GM12878 (cell line): ENCODE data around the gene CHRM1. TPM values are rescaled to one million over a fixed set of nuclear protein-coding genes. Genes with fewer than 3 reads are reported as not detected.

ENCODE experiments used
- ATAC-seq: fragments of 200-7000 bp; cut with Tn5 transposase; 3 replicates; pipeline ENCODE4 v1.9.1; 2020; ENCODE audit warnings: mild to moderate bottlenecking, moderate library complexity
- BruUV-seq: library from RNA; stranded (reverse); fragments of 400-500 nt; replicated peaks from 2 replicates; lab custom pipeline; 2021; lab: Mats Ljungman, UMichigan
- CTCF ChIA-PET: fragments of 300-600 bp; sonication (Branson Sonifier 250); formaldehyde crosslinking; extraction: SDS; loops from one replicate; lab custom pipeline; 2021; ENCODE audit warnings: inconsistent platforms; lab: Yijun Ruan, JAX
- POLR2A ChIA-PET: fragments of 350-600 bp; formaldehyde crosslinking; extraction: SDS; loops from one replicate; lab custom pipeline; 2021; ENCODE audit warnings: inconsistent platforms; lab: Charles Lee
- RAD21 ChIA-PET: fragments of 300-600 bp; sonication (Branson Sonifier 250); formaldehyde crosslinking; loops from one replicate; lab custom pipeline; 2023; ENCODE audit warnings: antibody characterized with exemption; ENCODE audit not compliant: unreplicated experiment; lab: Charles Lee
- SMC1A ChIA-PET: fragments of 300-600 bp; sonication (Branson Sonifier 250); formaldehyde crosslinking; loops from one replicate; lab custom pipeline; 2023; ENCODE audit not compliant: unreplicated experiment, uncharacterized antibody; lab: Charles Lee
- DNase-seq: peaks from one replicate; pipeline ENCODE4 v3.0.0-alpha.2; 2011; ENCODE audit warnings: low read depth, low spot score
- FAIRE-seq: peaks from 3 replicates; lab custom pipeline; 2011; peaks lifted over from hg19 to GRCh38; lab: Jason Lieb, UNC
- H2AFZ ChIP-seq: 2 replicates; pipeline ENCODE4 v1.6.0; 2011; ENCODE audit warnings: low read depth, low read length, control low read depth; ENCODE audit not compliant: control insufficient read depth
- H3K27ac ChIP-seq: 2 replicates; pipeline ENCODE4 v1.5.1; 2011; ENCODE audit warnings: control low read depth; ENCODE audit not compliant: control insufficient read depth, insufficient read depth
- H3K27me3 ChIP-seq, 2 experiments: replicated peaks in 1 of 2; 2 replicates each; pipeline versions ENCODE4 v1.6.0 to v1.6.1; 2011; ENCODE audit warnings: low read length in 1 of 2; ENCODE audit not compliant: control insufficient read depth in 2 of 2, insufficient read depth in 2 of 2
- H3K36me3 ChIP-seq, 2 experiments: 2 replicates each; pipeline ENCODE4 v1.5.1; 2011; ENCODE audit warnings: low read length in 1 of 2; ENCODE audit not compliant: control insufficient read depth in 2 of 2, insufficient read depth in 2 of 2
- H3K4me1 ChIP-seq: 2 replicates; pipeline ENCODE4 v1.6.1; 2011; ENCODE audit warnings: mild to moderate bottlenecking, low read length, moderate library complexity, mixed read lengths; ENCODE audit not compliant: control insufficient read depth, insufficient read depth
- H3K4me2 ChIP-seq: 2 replicates; pipeline ENCODE4 v1.6.0; 2011; ENCODE audit warnings: control low read depth; ENCODE audit not compliant: control insufficient read depth, insufficient read depth
- H3K4me3 ChIP-seq: fragments of 200-600 bp; sonication (generic); 2 replicates; pipeline ENCODE4 v1.5.1; 2016
- H3K79me2 ChIP-seq: 2 replicates; pipeline ENCODE4 v1.6.0; 2011; ENCODE audit warnings: low read length; ENCODE audit not compliant: control insufficient read depth, insufficient read depth
- H3K9ac ChIP-seq: 2 replicates; pipeline ENCODE4 v1.8.0; 2011; ENCODE audit warnings: low read length, control low read depth, mixed read lengths; ENCODE audit not compliant: control insufficient read depth, insufficient read depth
- H3K9me3 ChIP-seq: replicated peaks from 3 replicates; pipeline ENCODE4 v1.5.1; 2011; ENCODE audit warnings: mild to moderate bottlenecking, low read length; ENCODE audit not compliant: control insufficient read depth, insufficient read depth
- H4K20me1 ChIP-seq: 2 replicates; pipeline ENCODE4 v1.6.0; 2011; ENCODE audit not compliant: control insufficient read depth, insufficient read depth
- CHD2 ChIP-seq: IDR thresholded peaks from 2 replicates; pipeline ENCODE4 v1.6.1; 2011; ENCODE audit warnings: low read depth, low read length, improper control_type of control experiment, borderline replicate concordance
- DPF2 ChIP-seq: fragments of 450-650 bp; IDR thresholded peaks from 2 replicates; pipeline ENCODE4 v1.6.1; 2017; ENCODE audit warnings: mild to moderate bottlenecking
- NR2C2 ChIP-seq: IDR thresholded peaks from 2 replicates; pipeline ENCODE4 v1.6.1; 2011; ENCODE audit warnings: borderline replicate concordance, low read depth; ENCODE audit not compliant: control insufficient read depth, insufficient read length
- PAX5 ChIP-seq: IDR thresholded peaks from 2 replicates; pipeline ENCODE4 v1.6.1; 2011; ENCODE audit warnings: low read depth, low read length, borderline replicate concordance
- RAD51 ChIP-seq: fragments of 450-650 bp; IDR thresholded peaks from 2 replicates; pipeline ENCODE4 v1.6.1; 2016; ENCODE audit warnings: moderate library complexity, mild to moderate bottlenecking, inconsistent platforms
- RELA ChIP-seq: fragments of 450-650 bp; IDR thresholded peaks from 2 replicates; pipeline ENCODE4 v1.8.0; 2014; ENCODE audit warnings: borderline replicate concordance; ENCODE audit not compliant: partially characterized antibody
- STAT1 ChIP-seq: fragments of 450-650 bp; conservative IDR thresholded peaks from 2 replicates; pipeline ENCODE4 v1.6.1; 2014; ENCODE audit warnings: antibody characterized with exemption, mild to moderate bottlenecking
- SUZ12 ChIP-seq: fragments of 200-600 bp; sonication (generic); IDR thresholded peaks from one replicate; pipeline ENCODE4 v1.6.1; 2018; ENCODE audit warnings: antibody characterized with exemption, mild to moderate bottlenecking; ENCODE audit not compliant: unreplicated experiment
- USF2 ChIP-seq: IDR thresholded peaks from 2 replicates; pipeline ENCODE4 v1.6.1; 2011; ENCODE audit warnings: low read depth, low read length, improper control_type of control experiment, borderline replicate concordance
- ZBTB40 ChIP-seq: fragments of 450-650 bp; IDR thresholded peaks from 2 replicates; pipeline ENCODE4 v1.6.1; 2016; ENCODE audit warnings: mild to moderate bottlenecking, moderate library complexity, borderline replicate concordance
- ZNF384 ChIP-seq: IDR thresholded peaks from 2 replicates; pipeline ENCODE4 v1.6.1; 2012; ENCODE audit warnings: low read depth, mild to moderate bottlenecking, low read length, improper control_type of control experiment, borderline replicate concordance
- WGBS: methylation state at CpG from one replicate; pipeline ENCODE4 v1.1.6; 2016; ENCODE audit warnings: low lambda C conversion rate; ENCODE audit not compliant: insufficient replicate concordance, insufficient coverage; ENCODE audit errors: missing lambda C conversion rate; 5-methylcytosine and 5-hydroxymethylcytosine counted together
- in situ Hi-C: fragments of 300-500 bp; cut with MboI; formaldehyde crosslinking; loops from 9 replicates; pipeline ENCODE4 v1.14.3; 2018; ENCODE audit warnings: mixed read lengths
- intact Hi-C: fragments of 100-400 bp; cut with micrococcal nuclease; formaldehyde crosslinking; loops from one replicate; pipeline ENCODE4 v1.14.2; 2022; ENCODE audit not compliant: unreplicated experiment
- polyA plus RNA-seq, 11 experiments: library from polyadenylated mRNA; depleted of rRNA in 4 of 11; unstranded in 6 of 11; stranded (reverse) in 5 of 11; fragments of >200 nt; fragmentation: Nextera tagmentation in 4 of 11; fragmentation: Illumina TruSeq in 1 of 11; extraction: Ambion mirVana in 4 of 11; extraction: Trizol in 1 of 11; gene quantifications; 1 replicate in 1 of 11; 2 replicates in 10 of 11; pipeline versions ENCODE4 v1.2.1 to v1.2.3, GENCODE V29; 2011 to 2016; ENCODE audit warnings: inconsistent platforms in 2 of 11, missing spikeins in 2 of 11, low read depth in 1 of 11
- total RNA-seq, 4 experiments: library from RNA; depleted of rRNA in 3 of 4; stranded (reverse); fragments of >200 nt in 3 of 4; fragmentation: Illumina TruSeq in 1 of 4; extraction: Trizol in 1 of 4; gene quantifications; 2 replicates each; pipeline versions ENCODE4 v1.2.1 to v1.2.3, GENCODE V29; 2013 to 2021

The CHRM1 gene
- total and polyA plus RNA-seq, 10 of the 15 experiments (the other 5 are each of a cell fraction or from before 2014, with no cell fraction given) = not detected

GRCh38 chr11:62965574-62965973, 44.4 kb upstream of the CHRM1 start:
- Histone ChIP-seq H3K27ac (no peak overlapping the region), H4K20me1 (no peaks in the 10 kb centered on the region), H3K4me1 (no peaks in the 10 kb centered on the region), H2AFZ (no peak overlapping the region)
- ChIA-PET POLR2A (no interaction called here), CTCF (interaction anchor here (1.0 kb wide), 1 partner anchor 58 kb away, joined by 3 read pairs; no protein-coding TSS in a partner anchor)
- no peak for DNase-seq
- in situ Hi-C loops = no loop called here
- TF ChIP-seq DPF2 (no peak), RELA (no peak), RAD51 (no peak), ZNF384 (no peak), PAX5 (no peak), USF2 (no peak), CHD2 (no peak)
- TF ChIP-seq, all 136 proteins: peak for 0
- no peaks in the 10 kb centered on the region for H3K9me3 ChIP-seq
- intact Hi-C loops = no loop called here
- peaks cover 0 to 4% of the 10 kb centered on the region in 2 experiments; a peak in 1 of 4 replicates for H3K27me3 ChIP-seq
- no peaks in the 10 kb centered on the region for H3K36me3 ChIP-seq
- BruUV-seq = no TSS peak
- H3K4me2 ChIP-seq = no peak overlapping the region
- ATAC-seq = no peak
- H3K4me3 ChIP-seq = no peak overlapping the region
- WGBS = 5% methylated on average over 2 of the region's 2 CpGs
- ChIA-PET RAD21 (no interaction called here), SMC1A (no interaction called here)
- no peaks in the 10 kb centered on the region for H3K79me2 ChIP-seq
- FAIRE-seq = no peak
- H3K9ac ChIP-seq = no peak overlapping the region

DNA sequence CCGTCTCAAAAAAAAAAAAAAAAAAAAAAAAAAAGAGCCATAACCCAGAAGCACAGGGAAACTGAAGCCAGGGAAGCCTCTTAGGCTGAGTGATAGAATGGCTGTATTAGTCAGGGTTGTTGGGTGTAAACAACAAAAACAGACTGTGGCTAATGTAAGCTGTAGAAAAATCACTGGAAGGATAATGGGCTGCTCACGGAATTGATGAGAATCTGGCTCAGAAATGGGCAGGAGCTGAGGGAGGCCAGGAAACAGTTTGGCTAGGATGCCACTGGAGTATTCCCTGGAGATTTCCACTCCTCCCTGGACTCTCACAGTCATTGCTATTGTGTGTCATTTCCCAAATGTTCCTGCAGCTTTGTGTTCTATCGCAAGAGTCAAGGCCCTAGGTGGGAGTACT, 41.2 kb upstream of the CHRM1 start:
- no peak overlapping the region for H3K4me3 ChIP-seq
- no peak for FAIRE-seq
- ChIA-PET CTCF (interaction anchor here (0.6 kb wide), 1 partner anchor 215 kb away, joined by 4 read pairs; no protein-coding TSS in a partner anchor), SMC1A (no interaction called here), RAD21 (no interaction called here), POLR2A (interaction anchor here (0.7 kb wide), 2 partner anchors 15 to 254 kb away, joined by 4 to 5 read pairs; no protein-coding TSS in a partner anchor)
- H3K9me3 ChIP-seq = no peaks in the 10 kb centered on the region
- no TSS peak for BruUV-seq
- intact Hi-C loops = no loop called here
- no peaks in the 10 kb centered on the region for H3K79me2 ChIP-seq
- DNase-seq = no peak
- no peak overlapping the region for H3K27ac ChIP-seq
- 67% methylated on average over 3 of the region's 3 CpGs for WGBS
- H3K27me3 ChIP-seq = no peaks in the 10 kb centered on the region; a peak in 1 of 4 replicates
- H3K4me2 ChIP-seq = no peak overlapping the region
- H3K36me3 ChIP-seq = no peaks in the 10 kb centered on the region
- H3K4me1 ChIP-seq = no peaks in the 10 kb centered on the region
- H3K9ac ChIP-seq = no peak overlapping the region
- no peaks in the 10 kb centered on the region for H4K20me1 ChIP-seq
- in situ Hi-C loops = no loop called here
- H2AFZ ChIP-seq = no peak overlapping the region
- ATAC-seq = no peak
- TF ChIP-seq STAT1 = no peak
- no peak for TF ChIP-seq SUZ12
- no peak for TF ChIP-seq NR2C2
- no peak for TF ChIP-seq ZBTB40
